HG02981 (cell line): ENCODE measurements around the gene SIPA1L3.

Source experiments
- ATAC-seq: cut with Tn5 transposase; IDR thresholded peaks from one replicate; pipeline ENCODE4 v1.9.1; 2021; ENCODE audit warnings: mild to moderate bottlenecking, moderate library complexity; ENCODE audit not compliant: unreplicated experiment

Gene SIPA1L3

GRCh38 chr19:38204096-38204495 is 297.1 kb downstream of the SIPA1L3 start:
- no peak for ATAC-seq

DNA sequence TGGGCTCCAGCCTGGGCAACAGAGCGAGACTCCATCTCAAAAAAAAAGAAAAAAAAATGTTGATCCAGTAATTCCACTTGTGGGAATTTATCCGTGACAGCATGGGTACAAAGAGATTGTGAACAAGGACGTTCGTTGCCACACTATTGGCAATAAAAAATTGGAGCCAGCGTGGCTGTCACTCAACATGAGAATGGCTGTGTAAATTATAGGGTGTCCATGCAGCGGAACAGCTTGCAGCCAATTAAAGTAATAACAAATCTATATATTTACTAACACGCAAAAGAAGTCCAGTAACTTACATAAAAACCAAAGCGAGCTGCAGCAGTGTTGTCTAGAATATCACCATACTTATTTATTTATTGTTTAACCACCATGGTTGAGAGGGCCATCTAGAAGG is 297.7 kb downstream of the SIPA1L3 start:
- ATAC-seq = no peak

GRCh38 chr19:38206006-38206745 is 299.2 kb downstream of the SIPA1L3 start:
- ATAC-seq = no peak

DNA sequence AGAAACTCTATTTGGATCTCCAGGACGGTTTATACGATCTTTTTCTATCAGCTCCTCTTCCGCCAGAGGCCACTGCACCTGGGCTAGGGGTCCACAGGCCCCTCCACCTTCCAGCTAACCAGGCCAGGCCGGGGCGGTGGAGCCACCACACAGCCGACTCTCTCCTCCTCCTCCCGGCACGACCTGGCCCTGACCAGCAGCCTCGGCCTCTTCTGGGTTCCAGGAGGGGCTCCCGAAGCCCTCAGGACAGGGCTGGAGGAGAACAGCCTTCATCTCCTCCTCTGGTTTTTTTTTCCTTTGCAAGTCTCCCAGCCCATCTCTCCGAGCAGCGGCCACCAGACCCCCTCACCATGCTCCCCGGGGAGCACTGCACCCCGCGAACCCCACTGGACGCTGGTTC is 299.9 kb downstream of the SIPA1L3 start:
- ATAC-seq = no peak

- no peak for ATAC-seq
Observed at GRCh38 chr19:38207543-38207942, 300.5 kb downstream of the SIPA1L3 start.

GRCh38 chr19:38208571-38208970 is 301.6 kb downstream of the SIPA1L3 start:
- no peak for ATAC-seq

DNA sequence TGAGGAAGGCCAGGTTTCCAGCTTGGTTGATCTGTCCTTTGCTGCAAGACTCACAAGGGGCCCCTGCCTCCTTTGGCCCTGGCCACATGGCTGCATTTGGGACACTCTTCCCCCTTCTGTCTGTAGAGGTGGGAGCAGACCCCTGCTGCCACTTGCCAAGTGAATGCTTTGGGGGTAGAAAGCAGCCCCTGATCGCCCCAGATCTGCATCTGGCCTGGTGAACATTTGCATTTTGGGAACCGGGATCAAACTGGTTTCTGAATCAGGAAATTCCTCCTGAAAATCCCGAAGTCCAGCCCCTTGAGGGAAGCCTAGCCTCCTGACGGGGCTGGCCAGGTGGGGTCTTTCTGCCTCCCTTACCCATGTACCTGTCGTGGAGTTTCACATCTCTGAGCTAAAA is 302.1 kb downstream of the SIPA1L3 start:
- ATAC-seq = no peak

DNA sequence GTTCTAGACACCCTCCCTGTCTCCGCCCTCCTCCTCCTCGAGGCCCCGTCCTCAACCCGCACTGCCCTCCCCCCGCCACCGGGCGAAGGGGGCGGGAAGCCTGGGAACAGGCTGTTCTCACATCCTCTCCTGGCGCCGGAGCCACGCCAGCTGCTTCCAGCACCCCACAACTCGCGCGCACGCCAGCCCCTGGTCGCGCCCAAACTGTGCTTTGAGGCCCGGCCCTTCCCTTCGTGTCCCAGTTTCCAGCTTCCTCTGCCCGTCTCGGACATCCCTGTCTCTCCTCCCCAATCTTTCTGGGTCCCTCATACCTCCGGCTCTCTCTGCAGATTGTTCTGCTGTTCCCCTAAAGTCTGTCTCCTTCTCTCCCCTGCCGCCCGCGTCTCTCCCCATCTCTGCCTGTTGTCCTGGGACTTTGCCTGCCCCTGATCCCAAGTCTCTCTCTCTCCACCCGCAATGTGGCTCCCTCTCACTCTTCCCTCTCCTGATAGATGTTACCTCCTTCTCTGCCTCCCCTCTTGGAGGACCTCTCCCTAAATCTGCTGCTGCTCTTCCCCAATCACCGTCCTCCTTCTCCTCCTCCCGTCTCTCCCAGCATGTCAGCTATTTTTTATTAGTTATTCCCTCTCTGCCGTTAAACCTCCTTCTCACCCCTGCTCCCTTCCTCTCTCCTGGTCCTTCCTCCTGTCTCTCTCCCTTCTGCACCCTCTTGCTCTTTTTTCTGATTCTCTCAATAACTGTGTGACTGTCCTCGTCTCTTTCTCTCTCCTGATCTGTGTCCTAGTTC is 302.9 kb downstream of the SIPA1L3 start:
- no peak for ATAC-seq

GRCh38 chr19:38210458-38210987 is 303.5 kb downstream of the SIPA1L3 start:
- no peak for ATAC-seq

- no peak for ATAC-seq
Observed at GRCh38 chr19:38211151-38211591, 304.2 kb downstream of the SIPA1L3 start.

- no peak for ATAC-seq
Observed at GRCh38 chr19:38211766-38212165, 304.8 kb downstream of the SIPA1L3 start.

- no peak for ATAC-seq
Observed at GRCh38 chr19:38213469-38213868, 306.5 kb downstream of the SIPA1L3 start.

DNA sequence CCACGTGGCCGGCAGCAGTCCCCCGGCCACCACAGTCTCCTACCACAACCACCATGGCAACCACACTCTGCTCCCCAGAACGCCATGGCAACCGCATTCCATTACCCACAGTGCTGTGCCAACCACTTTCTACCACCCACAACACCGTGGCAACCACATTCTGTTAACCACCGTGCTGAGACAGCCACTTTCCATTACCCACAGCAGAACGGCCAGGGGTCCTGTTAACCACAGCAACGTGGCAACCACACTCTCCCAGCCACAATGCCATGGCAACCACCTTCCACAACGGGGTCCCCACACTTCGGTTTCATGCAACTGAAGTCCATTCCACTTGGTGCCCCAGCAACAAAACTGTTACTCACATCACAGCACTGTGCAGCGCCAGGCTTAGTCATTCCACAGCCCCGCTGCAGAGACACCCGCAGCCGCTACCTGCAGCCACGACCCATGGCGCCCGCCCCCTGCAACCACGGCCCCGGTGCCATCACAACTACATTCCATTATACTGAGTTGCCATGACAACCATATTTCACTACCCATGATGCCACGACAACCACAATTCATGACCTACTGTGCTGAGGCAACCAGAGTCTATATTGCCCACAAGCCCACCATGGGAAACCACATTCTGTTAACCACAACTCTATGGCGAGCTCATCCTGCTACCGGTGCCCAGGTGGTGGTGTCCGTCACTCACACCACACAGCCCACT is 307.1 kb downstream of the SIPA1L3 start:
- no peak for ATAC-seq

- ATAC-seq = no peak
Observed at GRCh38 chr19:38216785-38217641, 310.0 kb downstream of the SIPA1L3 start.

DNA sequence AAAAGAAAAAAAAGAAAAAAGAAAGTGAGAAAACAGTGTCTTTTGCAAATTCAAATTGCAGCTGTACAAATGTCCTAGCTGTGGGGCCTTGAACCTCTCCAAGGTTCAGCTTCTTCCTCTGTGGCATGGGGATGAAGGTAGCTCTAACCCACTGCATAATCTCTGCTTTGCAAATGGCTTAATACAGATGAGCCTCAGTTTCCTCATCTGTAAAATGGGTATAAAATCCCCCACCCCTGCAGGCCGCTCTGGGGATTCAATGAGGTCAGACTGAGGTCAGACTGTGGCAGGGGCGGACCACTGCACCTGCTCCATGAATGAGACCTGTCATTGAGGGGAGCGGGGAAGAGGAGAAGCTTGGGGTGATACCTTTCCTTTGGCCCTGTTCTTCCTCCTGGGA is 311.2 kb downstream of the SIPA1L3 start:
- no peak for ATAC-seq

GRCh38 chr19:38219221-38219620 is 312.2 kb downstream of the SIPA1L3 start:
- ATAC-seq = no peak

DNA sequence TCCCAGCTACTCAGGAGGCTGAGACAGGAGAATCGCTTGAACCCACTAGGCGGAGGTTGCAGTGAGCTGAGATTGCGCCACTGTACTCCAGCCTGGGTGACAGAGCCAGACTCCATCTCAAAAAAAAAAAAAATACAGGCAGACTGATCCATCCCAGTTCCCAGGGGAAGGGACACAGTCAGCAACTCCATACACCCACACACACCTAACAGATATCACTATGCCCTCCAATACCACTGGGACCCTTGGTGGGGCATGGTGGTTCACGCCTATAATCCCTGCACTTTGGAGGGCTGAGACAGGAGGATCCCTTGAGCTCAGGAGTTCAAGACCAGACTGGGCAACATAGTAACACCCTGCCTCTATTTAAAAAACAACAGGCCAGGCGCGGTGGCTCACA is 314.4 kb downstream of the SIPA1L3 start:
- no peak for ATAC-seq

- no peak for ATAC-seq
Observed at GRCh38 chr19:38221919-38222830, 315.2 kb downstream of the SIPA1L3 start.

DNA sequence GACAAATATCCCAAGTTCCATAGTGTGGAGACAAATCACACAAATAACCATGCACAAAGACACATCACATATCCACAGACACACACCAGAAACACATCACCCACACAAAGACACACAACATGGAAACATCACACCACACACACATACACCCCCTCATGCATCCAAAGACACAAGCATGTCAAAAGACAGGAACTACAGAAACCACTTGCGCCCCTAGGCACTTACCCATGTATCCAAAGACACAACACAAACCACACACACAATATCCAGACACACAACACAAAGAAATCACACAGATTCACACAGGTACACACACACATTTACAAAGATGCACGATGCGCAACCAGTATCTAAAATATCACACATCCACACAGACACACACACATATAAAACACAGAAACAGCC is 316.1 kb downstream of the SIPA1L3 start:
- no peak for ATAC-seq
